MM.1S (cell line): ENCODE results near the gene TEDDM1.

Source experiments
- EZH2phosphoT487 ChIP-seq: fragments of 300-600 bp; sonication (generic); IDR thresholded peaks from 2 replicates; pipeline ENCODE4 v1.6.1; 2018; ENCODE audit warnings: antibody characterized with exemption, low read length
- TF ChIP-seq, protein P1 (sequence below): fragments of 300-600 bp; sonication (generic); IDR thresholded peaks from 2 replicates; pipeline ENCODE4 v1.5.1; 2016; ENCODE audit warnings: antibody characterized with exemption, low read length, mixed read lengths

- TF ChIP-seq, protein P1, sequence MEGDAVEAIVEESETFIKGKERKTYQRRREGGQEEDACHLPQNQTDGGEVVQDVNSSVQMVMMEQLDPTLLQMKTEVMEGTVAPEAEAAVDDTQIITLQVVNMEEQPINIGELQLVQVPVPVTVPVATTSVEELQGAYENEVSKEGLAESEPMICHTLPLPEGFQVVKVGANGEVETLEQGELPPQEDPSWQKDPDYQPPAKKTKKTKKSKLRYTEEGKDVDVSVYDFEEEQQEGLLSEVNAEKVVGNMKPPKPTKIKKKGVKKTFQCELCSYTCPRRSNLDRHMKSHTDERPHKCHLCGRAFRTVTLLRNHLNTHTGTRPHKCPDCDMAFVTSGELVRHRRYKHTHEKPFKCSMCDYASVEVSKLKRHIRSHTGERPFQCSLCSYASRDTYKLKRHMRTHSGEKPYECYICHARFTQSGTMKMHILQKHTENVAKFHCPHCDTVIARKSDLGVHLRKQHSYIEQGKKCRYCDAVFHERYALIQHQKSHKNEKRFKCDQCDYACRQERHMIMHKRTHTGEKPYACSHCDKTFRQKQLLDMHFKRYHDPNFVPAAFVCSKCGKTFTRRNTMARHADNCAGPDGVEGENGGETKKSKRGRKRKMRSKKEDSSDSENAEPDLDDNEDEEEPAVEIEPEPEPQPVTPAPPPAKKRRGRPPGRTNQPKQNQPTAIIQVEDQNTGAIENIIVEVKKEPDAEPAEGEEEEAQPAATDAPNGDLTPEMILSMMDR: no peak
- no peak for TF ChIP-seq EZH2phosphoT487
Observed at GRCh38 chr1:182410138-182410537, 9.7 kb upstream of the TEDDM1 start.
